ENCODE data around the gene ARHGAP6.

GRCh38 chrX:11272290-11272689 is 393.4 kb downstream of the ARHGAP6 start:
- no peak for TF ChIP-seq YY1 (IDR thresholded peaks at IDR 0.05; ENCODE audit: insufficient read depth, insufficient read length)
- TF ChIP-seq ZNF274 (IDR thresholded peaks at IDR 0.05; ENCODE audit: low read depth, low read length): no peak
- no peak for TF ChIP-seq SUZ12 (IDR thresholded peaks at IDR 0.05; ENCODE audit: extremely low read depth, insufficient read depth, insufficient read length)
